Glomerular endothelial cell (primary cell): Measurements from ENCODE around the gene TERT. TPM values are rescaled to one million over a fixed set of nuclear protein-coding genes. Genes with fewer than 3 reads are reported as not detected.
"Not testable (repeated sequence)": the region's sequence is repeated elsewhere in the genome, so short reads cannot be mapped to it uniquely, and the experiment has no call there.

Source experiments
- DNase-seq: peaks from one replicate; pipeline ENCODE4 v3.0.0-alpha.2; 2011; ENCODE audit warnings: low read depth, low spot score; ENCODE audit errors: extremely low read depth
- total RNA-seq: library from RNA; depleted of rRNA; stranded (reverse); fragments of >200 nt; gene quantifications from 2 replicates; pipeline ENCODE4 v1.2.3, GENCODE V29; 2015

TERT gene
- not detected in 2 replicates for total RNA-seq

DNA sequence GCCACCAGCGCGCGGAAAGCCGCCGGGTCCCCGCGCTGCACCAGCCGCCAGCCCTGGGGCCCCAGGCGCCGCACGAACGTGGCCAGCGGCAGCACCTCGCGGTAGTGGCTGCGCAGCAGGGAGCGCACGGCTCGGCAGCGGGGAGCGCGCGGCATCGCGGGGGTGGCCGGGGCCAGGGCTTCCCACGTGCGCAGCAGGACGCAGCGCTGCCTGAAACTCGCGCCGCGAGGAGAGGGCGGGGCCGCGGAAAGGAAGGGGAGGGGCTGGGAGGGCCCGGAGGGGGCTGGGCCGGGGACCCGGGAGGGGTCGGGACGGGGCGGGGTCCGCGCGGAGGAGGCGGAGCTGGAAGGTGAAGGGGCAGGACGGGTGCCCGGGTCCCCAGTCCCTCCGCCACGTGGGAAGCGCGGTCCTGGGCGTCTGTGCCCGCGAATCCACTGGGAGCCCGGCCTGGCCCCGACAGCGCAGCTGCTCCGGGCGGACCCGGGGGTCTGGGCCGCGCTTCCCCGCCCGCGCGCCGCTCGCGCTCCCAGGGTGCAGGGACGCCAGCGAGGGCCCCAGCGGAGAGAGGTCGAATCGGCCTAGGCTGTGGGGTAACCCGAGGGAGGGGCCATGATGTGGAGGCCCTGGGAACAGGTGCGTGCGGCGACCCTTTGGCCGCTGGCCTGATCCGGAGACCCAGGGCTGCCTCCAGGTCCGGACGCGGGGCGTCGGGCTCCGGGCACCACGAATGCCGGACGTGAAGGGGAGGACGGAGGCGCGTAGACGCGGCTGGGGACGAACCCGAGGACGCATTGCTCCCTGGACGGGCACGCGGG lies at the start of gene TERT:
TERT (minus strand) TSS at position 234 of the 815 bp plus-strand sequence; CDS start at position 155, 79 bp downstream.
- DNase-seq = no peak

GRCh38 chr5:1343931-1344901 lies 49.3 kb upstream of the TERT start:
- no peak for DNase-seq

GRCh38 chr5:1343315-1343751 lies 48.5 kb upstream of the TERT start:
- DNase-seq = no peak

DNA sequence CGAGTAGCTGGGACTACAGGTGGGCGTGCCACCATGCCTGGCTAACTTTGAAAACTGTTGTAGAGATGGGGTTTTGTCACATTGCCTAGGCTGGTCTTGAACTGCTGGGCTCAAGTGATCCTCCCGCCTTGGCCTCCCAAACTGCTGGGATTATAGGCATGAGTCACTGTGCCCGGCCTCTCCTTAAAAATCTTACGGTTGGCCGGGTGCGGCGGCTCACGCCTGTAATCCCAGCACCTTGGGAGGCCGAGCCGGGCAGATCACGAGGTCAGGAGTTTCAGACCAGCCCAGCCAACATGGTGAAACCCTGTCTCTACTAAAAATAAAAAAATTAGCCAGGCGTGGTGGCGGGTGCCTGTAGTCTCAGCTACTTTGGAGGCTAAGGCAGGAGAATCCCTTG lies 47.8 kb upstream of the TERT start:
- DNase-seq = not testable (repeated sequence)

DNA sequence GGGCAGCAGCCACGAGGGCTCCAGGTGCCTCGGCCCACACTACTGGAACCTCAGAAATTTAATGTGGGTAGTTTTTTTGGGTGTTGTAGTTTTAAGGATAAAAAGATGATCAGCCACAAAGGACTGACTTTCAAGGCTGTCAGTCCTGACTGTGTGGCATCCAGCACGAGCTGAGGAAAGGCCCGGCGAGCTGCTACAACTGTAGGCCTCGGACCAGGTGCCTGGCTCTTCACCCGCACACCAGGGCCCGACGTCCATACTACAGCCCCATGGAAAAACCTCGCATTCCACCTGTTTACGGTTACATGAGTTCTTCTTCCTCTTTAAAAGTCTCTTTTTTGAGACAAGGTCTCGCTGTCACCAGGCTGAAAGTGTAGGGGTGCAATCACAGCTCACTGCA lies 47.4 kb upstream of the TERT start:
- no peak for DNase-seq

- DNase-seq = no peak
These were observed 47.0 kb upstream of the TERT start for GRCh38 chr5:1341863-1342262.

GRCh38 chr5:1339818-1340210 lies 44.9 kb upstream of the TERT start:
- DNase-seq = not testable (repeated sequence)

- DNase-seq = not testable (repeated sequence)
These were observed 44.4 kb upstream of the TERT start for GRCh38 chr5:1339139-1339817.

DNA sequence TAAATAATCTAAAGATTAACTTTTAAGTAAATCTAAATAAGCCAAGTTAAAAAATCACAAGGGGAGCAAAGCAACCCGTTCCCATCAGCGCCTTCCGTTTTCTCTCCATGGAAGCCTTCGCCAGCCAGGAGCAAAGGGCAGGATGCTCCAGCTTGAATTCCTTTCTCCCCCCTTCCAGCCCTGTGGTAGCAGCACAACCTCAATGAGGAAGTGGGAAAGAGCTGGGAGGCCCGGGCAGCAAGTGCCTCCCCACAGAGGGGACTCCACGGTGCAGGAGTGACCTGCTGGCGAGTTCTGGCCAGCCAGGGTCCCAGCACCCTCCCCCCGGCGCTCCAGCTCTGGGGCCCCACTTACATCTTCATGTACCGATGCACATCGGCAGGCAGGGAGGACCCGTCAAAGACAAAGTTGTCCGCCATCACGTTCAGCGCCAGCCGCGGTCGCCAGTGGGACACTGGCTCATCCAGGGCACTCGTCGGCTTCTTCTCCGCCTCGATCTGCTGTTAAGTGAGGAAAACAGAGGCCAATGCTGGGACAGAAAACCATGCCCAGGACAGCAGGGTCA lies 43.7 kb upstream of the TERT start:
- no peak for DNase-seq

DNA sequence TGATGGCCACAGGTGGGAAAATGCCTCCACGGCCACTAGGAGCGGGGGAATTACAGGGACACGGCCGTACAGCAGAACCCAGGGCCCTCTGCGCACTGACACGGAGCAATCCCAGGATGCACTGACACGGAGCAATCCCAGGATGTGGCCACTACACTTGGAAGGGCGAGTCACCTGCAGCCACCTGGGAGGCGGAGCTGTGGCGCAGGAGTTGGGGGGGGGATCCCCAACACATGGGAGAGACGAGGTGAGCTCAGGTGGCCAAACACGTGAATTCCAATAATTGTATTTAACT lies 43.3 kb upstream of the TERT start:
- DNase-seq = no peak

GRCh38 chr5:1337489-1338195 lies 42.8 kb upstream of the TERT start:
- no peak for DNase-seq

GRCh38 chr5:1336749-1337488 lies 42.1 kb upstream of the TERT start:
- DNase-seq = no peak

DNA sequence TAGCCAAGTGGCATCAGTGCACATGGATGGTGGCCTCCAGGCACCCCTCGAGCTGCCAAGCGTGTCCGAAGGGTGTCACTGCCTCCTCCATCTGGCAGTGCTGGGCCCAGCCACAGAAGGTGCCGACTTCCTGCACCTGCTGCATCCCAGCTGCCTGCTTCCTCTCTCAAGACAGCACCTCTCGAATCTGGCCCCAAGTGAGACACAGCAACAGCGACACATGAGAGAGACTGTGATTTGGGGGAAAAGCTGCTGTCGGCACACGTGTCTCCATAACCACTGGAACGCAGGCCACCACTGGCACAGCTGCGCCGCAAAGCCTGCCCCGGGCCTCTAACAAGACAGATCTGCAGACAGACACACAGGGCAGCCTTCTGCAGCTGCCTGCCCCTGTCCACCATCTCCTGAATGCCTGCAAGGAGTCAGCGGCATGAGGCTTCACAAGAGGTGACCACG lies 41.3 kb upstream of the TERT start:
- no peak for DNase-seq

DNA sequence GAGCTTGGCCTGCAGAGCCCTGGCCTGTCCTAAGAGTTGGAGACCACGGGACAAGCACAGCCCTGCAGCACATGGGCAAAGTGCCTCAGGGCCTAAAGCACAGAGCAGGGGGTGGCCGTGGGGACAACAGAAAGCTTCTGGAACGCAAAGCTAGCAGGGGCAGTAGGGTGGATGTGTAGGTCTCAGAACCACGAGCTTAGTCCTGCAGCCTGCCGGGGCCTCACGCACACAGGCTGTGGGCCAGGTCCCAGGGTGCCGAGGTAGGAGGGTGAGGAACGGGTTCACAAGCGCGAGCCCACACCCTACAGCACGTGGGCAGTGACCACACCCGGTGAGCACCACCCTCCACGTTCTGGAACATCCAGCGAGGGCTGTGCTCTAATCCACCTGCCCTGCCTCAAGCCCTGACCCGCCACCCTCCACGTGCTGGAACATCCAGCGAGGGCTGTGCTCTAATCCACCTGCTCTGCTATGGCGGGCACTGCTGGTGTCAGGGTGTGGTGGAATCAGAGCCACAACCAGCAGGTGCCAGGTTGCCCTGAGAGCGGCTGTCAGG lies 40.8 kb upstream of the TERT start:
- DNase-seq = no peak

GRCh38 chr5:1334831-1335539 lies 40.1 kb upstream of the TERT start:
- no peak for DNase-seq

GRCh38 chr5:1333986-1334385 lies 39.1 kb upstream of the TERT start:
- DNase-seq = no peak

- DNase-seq = not testable (repeated sequence)
These were observed 38.4 kb upstream of the TERT start for GRCh38 chr5:1333286-1333685.

DNA sequence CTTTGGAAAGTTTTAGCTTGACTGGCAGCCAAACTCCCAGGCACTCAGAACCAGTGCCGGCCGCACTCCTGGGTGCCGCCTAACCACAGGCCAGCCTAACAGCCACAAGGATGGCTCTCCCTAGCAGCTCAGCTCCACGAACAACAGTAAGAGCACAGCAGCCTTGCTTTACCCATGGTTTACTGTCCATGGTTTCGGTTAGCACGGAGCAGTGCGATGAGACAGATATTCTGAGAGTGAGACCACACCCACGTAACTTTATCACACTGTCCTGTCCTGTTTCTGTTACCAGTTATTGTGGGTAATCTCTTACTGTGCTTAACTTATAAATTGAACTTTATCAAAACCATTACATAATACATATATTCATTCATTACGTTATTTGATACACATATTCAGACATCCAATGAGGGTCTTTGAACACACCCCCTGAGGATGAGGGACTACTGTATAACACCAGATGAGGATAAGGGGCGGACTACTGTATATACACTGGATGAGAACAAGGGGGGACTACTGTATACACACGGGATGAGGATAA lies 37.7 kb upstream of the TERT start:
- DNase-seq = no peak
